Thyroid gland (tissue), 4 donors: ENCODE data around the gene ARHGAP10.

Experiments used
- CTCF ChIP-seq, 6 experiments: fragments of 200-600 bp in 3 of 6; fragments of 450-650 bp in 3 of 6; sonication (generic) in 3 of 6; IDR thresholded peaks; one replicate each; pipeline ENCODE4 v1.5.1; 2016 to 2019; ENCODE audit warnings: antibody characterized with exemption in 6 of 6, mild to moderate bottlenecking in 2 of 6, inconsistent platforms in 1 of 6, moderate library complexity in 1 of 6
- POLR2A ChIP-seq, 2 donors: fragments of 450-650 bp; IDR thresholded peaks; one replicate each; pipeline ENCODE4 v1.6.1; 2017; ENCODE audit warnings: antibody characterized with exemption in 2 of 2, mild to moderate bottlenecking in 2 of 2, moderate library complexity in 1 of 2

GRCh38 chr4:147916351-147916750, 184.5 kb downstream of the ARHGAP10 start:
- TF ChIP-seq CTCF (IDR thresholded peaks at IDR 0.05) = no peak
- TF ChIP-seq POLR2A (IDR thresholded peaks at IDR 0.05) = no peak
